HG02885 (cell line): Measurements from ENCODE around the gene ADAMTS16.

Experiments used
- ATAC-seq: cut with Tn5 transposase; IDR thresholded peaks from one replicate; pipeline ENCODE4 v1.9.1; 2021; ENCODE audit warnings: mild to moderate bottlenecking; ENCODE audit not compliant: unreplicated experiment, poor library complexity

ADAMTS16 gene

DNA sequence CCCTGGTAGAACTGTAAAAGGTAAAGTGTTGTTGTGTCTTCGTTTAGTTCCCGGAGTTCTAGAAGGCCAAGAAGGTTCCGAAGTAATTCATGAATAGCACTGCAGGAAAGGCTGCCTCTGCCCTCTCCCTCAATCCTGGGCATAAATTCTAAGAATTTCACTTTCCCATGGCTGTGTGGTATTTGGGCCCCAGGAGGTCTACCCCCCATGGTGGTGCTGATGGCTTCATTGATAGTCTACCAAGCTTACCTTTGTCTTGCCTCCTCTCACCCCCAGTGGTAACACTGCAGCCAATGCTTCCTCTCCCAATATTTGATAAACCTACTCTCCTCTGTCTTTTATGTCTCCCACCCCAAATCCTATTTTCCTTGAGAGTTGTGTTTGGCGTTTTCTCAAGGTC, 39.5 kb downstream of the ADAMTS16 start:
- ATAC-seq = no peak

DNA sequence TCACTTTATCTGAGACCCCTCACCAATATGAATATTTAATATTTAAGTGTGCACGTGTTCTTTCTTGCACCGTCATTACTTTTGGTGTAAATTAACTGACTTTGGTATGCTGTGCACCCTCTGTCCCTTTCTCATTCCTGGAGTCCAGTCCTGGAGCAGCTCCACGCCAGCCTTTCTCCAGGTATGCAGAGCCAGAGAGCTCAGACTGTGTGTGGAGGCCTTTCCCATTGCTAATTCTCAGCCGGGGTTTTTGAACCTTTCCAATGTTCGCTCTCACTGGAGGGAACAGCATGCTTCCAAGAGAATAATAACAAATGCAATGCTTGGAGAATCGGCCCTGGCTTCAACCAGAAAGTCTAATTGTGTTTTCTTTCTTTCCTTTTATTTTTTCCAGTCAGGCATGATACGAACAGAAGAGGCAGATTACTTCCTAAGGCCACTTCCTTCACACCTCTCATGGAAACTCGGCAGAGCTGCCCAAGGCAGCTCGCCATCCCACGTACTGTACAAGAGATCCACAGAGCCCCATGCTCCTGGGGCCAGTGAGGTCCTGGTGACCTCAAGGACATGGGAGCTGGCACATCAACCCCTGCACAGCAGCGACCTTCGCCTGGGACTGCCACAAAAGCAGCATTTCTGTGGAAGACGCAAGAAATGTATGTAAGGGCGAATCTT, 41.7 kb downstream of the ADAMTS16 start:
- ATAC-seq = no peak

DNA sequence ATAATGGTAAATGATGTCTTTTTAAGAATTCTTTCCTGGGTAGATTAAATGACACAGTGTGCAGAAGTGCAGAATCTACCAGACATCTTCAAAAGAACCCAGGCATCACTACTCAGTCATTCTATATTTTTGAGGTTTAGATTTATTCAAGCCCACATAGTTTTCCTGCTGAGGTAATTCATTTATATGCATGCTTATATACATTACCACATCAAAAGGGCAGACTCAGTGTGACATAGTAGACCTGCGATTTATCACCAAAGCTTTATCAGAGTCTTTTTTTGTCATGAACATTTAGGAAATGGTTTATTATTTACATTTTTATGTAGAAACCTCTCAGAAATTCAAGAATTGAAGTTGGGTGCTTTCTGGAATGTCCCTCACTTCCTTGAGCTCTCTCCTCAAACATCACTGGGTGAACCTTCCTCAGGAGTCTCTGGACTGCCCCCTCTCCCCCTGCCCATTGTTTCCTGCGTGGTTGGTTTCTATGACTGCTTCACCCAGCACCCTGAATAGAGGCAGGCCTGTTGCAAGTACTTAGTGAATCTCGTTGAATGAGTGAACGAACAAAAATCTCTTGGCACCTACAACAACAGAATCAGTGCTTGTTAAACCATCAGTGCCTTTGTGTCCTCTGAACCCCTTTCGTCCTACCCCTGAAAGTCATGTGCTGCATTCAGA, 42.5 kb downstream of the ADAMTS16 start:
- ATAC-seq = no peak

DNA sequence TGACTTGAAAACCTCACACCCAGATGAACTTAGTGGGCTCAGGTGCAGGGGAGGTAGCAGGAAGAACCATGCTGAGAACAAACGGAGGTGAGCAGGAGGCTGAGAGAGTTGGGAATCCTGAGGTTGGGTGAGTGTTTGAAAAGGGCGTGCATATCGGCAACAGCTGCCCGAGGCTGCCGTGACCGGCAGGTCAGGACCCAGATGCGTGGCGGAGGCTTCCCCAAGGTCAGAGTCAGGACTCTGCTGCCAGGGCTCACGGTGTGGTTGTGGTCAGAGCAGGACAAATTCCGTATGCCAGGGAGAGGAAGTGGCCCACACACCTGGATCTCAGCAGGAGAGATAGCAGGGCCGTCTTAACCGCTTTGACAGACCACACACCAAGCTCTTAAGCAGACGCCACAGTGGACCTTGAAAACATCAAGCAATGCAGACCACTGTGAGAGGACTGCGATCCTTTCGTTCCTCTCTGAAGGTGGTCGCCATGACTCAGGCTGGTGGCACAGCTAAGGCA, 43.1 kb downstream of the ADAMTS16 start:
- ATAC-seq = no peak

DNA sequence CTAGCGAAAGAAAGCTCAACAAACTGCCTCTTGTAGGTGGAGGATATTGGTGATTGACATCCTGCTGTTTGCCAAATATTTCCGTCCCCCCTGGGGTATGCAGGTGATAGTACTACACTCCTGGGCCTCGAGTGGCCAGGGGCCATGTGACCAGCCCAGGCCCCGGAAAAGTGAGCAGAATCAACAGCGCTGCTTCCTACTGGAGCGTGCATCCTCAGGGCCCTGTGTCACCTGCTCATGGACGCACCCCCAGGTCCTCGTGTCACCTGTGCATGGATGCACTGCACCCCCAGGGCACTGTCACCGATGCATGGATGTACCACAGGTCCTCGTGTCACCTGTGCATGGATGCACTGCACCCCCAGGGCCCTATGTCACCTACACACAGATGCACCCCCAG, 43.8 kb downstream of the ADAMTS16 start:
- no peak for ATAC-seq

DNA sequence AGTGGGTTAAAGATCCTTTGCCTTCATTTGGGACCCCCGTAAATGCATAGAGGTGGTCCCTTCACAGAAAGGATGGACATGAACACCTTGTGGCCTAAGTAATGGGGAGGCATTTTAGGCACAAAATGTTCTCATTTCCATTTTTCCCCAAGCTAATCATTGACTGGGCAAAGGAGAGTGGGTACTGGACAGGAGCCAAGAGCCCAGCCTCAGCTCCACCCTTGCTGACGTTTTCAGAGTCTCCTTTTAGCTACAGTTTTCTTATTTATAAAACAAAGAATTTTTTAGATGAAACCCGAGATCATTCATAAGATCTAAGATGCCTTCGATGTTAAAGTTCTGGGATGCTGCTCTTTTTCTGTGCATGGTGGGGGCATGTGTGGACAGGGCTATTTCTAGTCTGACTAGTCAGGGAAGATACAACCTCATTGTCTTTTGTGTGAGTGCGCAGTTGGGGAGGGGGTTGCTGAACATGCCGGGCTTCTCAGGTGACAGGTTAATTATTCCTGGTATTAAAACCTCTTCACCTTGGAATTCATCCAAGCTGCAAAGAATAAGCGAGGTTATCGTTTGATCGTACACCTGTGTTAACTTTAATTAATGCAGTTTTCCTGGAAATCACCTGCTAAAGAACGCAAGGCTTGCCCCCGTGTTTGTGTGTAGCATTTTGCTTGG, 48.4 kb downstream of the ADAMTS16 start:
- no peak for ATAC-seq

DNA sequence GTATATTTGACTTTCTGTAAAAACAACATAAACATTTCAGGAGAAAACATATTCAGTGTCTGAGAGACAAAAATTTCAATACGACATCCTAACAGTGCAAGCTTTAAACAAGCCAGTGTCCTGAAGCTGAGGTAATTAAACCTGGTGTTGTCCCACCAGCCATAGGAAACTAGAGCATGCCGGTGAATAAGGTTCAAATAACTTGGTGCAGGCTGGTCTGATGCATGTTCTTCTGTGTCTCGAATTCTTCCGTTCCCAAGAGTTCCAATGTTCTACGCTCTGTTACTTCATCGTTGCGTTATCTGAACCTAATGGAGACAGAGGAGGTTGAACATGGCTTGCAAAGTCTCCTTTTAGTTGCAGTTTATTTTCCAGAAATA, 48.9 kb downstream of the ADAMTS16 start:
- ATAC-seq = no peak

DNA sequence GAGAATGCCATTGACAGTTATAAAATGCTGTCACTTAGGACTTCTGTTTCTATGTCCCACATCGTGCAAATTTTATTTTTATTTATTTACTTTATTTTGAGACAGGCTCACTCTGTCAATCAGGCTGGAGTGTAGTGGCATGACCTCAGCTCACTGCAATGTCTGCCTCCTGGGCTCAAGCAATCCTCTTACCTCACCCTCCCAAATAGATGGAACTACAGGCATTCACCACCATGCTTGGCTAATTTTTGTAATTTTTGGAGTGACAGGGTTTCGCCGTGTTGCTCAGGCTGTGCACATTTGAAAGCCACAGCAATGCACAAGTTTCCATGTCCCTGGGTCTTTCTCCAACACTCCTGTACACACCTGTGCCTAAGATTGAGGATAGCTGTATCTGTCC, 51.8 kb downstream of the ADAMTS16 start:
- ATAC-seq = no peak

DNA sequence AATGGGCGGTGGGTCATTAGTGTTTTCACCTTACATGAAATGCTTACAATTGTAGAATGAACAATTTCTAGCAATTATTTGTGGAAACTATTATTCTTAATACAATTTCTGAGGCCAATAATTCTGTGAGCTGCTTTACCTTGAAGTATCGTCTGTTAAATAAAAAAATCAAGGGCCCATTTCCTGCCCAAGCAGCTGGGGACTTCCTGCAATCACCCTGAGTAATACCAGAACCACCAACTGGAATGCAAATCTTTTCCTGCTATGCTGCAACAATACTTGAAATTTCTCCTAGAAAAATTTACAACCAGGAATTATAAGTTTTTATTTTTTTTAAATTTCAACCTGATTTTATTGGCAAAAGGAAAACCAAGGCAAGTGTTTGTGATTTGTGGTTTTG, 52.6 kb downstream of the ADAMTS16 start:
- no peak for ATAC-seq

DNA sequence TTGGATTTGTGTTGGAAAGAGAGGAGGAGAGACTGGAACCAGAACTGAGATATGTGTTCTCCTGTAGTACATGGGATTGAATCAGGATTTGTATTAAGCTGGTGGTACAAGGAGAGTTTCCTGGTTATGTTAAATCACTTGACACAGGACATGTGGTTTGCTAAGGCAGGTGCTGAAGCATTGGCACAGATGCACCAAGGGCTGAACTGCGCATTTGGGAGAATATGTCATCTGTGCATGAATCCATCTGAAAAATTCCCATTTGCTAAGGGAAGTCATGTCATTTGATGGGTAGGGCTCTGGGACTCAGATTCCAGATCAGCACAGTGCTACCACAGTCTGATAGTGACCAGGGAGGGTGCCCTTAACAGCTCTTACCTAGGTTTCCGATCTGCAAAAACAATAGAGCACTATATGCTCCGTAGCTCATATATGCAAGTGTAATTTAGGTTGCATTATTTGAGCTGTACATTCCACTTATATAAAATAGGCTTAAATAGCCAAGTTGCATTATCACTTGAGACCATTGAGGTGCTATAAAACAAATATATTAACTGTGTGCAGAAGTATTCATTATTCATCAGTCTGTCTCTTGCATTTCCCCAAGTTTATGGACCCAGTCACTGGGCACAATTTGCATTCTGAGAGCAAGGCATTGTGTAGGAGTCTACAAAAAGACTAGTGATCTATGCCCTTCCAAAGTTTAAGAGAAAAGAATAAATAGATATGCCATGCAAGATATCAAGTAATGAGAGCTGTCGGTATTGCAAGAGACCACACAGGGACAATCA, 55.2 kb downstream of the ADAMTS16 start:
- ATAC-seq = no peak

DNA sequence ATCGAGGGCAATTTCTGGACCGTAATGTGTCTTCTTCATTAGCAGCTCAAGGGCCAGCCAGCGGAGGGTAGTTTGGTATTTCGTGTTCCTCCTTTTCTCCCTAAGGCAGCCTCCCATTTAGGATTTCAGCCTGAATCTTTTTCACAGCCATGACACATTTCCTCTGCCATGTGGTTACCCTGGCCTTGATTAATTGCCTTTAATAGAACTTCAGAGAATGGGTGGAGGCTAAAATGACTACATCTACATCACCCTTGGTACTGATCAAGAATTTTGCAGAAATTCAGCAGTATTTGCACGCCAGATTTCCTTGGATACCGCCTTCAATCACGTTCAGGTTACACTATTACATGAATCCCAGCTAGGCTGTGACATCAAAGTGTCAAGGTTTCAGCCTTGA, 58.0 kb downstream of the ADAMTS16 start:
- ATAC-seq = no peak

DNA sequence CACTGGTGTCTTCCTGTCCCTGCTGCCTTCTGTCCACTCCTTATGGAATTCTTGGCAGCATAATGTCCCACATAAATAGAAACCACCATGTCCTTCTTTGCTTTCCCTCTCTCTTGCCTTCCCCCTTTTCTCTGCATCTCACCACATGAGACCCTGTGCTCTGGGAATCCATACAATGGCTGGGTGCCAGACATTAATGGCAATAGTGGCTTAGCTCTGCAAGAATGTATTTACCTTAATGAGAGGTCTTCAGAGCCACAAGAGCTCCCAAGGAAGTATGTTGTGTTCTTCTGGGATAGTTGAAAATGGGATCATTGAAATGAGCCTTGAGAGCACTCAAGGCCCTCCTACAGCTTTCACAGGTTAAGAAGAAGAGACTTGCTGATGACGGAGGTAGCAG, 58.7 kb downstream of the ADAMTS16 start:
- ATAC-seq = no peak

DNA sequence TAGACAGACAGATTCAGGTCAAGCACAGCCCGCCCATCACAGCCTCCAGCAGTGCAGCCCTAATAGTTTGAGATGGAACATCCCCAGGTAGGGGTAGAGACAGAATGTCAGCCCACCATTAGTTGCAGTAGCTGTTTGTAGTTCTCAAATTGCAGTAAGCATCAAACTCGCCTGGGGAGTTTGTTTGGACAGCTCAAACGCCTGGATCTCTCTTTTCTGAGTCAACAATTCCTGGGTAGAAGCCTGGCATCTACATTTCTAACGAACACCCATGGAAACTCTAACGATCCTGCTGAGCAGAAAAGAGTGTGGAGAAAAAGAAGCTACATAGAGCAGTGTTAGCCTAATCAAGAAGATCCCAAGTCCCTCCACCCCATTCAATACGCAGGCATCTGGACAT, 59.4 kb downstream of the ADAMTS16 start:
- ATAC-seq = no peak

DNA sequence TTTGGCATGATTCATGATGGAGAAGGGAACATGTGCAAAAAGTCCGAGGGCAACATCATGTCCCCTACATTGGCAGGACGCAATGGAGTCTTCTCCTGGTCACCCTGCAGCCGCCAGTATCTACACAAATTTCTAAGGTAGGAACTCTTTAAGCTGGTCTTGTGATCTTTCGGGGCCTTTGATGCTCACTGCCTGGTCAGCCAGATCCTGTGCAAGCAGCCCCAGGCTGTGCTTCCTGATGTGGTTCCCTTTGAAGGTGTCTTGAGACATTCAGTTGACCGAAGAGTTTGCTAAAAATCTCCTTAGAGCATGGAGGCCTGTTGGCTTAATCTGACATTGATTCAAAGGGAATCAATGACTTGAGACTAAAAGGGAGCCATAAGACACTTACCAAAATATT, 60.0 kb downstream of the ADAMTS16 start:
- ATAC-seq = no peak

DNA sequence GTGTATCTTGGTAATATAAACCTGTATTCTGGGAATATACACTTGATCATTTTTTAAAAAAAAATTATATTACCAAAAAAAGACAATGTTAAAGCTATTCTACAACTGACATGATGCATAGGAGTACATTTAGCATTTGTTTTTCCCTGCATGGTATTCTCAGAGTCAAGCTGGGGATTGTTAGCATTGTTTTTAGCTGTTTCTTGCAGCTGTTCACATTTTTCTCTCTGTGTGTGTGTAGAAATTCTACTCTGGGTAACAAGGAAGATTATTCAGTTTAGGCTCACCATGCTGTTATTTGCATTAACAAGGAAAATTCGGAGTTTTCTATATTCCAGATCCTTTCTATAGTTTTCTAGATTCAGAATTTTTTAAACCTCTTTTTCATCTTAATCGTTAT, 62.2 kb downstream of the ADAMTS16 start:
- no peak for ATAC-seq

DNA sequence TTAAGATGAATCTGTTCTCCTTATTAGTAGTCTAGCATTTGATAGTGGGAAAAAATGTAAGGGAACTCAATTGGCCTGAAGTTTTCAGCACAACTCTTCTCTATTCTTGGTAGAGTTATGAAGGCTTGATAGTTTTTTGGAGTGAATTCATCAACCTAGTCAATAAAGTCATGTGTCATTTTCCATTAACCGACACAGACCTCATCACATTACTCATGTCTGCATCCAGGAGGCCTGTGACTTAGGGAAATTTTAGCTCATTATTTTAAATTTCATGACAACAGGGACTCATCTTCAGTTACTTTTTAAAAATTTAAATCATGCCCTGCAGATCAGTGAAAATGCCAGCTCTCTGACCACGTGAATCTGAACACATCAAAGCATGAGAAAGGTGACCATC, 63.3 kb downstream of the ADAMTS16 start:
- no peak for ATAC-seq

DNA sequence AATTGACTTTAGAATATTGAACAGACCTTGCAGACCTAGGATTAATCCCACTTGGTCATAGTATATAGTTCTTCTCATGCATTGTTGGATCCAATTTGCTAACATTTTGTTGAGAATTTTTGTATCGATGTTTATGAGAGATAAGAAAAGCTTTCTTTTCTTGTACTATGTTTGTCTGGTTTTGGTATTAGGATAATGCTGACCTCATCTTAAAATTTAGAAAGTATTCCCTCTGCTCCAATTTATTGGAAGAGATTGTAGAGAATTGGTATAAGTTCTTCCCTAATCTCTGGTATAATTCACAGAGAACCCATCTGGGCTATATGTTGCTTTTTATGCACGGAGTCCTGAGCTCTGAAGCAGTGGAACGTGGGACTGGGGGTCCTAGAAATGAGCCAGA, 67.7 kb downstream of the ADAMTS16 start:
- no peak for ATAC-seq

DNA sequence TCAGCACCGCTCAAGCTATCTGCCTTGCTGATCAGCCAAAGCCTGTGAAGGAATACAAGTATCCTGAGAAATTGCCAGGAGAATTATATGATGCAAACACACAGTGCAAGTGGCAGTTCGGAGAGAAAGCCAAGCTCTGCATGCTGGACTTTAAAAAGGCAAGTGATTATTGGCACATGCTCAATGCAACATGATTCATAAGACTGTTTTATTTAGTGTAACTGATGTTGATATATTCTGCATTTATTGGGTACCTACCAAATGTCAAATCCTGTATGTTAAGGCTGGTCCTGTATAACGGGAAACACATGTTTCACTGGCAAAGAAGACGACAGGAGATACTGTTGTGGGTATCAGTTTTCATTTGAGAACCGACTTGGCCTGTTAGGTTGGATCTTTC, 69.0 kb downstream of the ADAMTS16 start:
- no peak for ATAC-seq

DNA sequence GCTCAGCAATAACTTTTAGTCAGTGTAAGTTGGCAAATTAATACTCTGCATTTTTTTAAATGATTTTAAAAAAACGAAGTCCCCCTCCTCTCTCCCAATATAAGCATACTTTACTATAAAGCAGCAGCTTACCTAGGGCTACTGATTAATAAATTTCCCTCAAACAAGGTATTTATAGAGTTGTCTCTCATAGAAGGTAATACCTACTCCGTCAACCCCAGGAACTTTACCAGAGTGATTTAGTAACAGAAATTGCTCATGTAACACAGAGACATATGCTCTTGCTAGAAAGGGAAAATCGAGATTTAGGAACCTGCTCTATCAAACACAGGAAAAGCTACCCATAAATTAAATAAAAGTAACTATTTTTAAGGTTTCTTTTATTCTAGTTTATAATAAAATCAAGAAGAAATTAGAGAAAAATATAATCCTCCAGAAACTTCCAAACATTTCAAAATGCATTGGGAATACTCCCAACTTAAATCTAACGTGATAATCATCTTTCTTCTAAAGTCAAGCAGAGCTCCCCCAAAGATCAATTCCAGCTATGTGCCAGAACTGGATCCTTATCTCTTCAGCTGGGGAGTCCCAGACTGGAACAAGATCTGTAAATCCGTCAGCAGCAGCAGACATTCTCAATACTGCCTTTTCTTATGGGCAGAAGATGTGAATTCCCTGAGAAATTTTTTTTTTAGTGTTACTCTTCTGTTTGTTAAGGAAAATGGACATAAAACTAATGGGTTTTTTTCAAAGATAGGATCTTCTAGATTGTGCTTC, 69.6 kb downstream of the ADAMTS16 start:
- ATAC-seq = no peak

DNA sequence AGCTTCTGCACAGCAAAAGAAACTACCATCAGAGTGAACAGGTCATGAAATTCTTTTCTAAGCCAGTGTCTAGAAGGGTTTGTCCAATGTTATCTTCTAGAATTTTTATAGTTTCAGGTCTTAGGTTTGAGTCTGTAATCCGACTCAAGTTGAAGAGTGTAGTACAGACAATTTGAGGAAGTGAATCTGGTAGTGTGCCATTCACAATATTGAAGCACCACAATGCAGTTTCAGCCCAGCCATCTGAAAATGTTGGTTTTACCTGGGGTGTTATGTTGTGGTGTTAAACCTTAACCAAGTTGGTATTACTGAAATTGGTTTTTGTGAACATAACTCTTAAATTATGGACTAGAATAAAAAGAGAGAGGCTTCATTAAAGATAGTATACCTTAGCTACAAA, 77.2 kb downstream of the ADAMTS16 start:
- ATAC-seq = peak; percentile 77
